ENCODE data around the gene DRAP1.
"Not testable (repeated sequence)": the region's sequence is repeated elsewhere in the genome, so short reads cannot be mapped to it uniquely, and the experiment has no call there.

The DRAP1 gene

GRCh38 chr11:65934014-65934413 lies 14.8 kb downstream of the DRAP1 start:
- DNase-seq: no peak

GRCh38 chr11:65937766-65938165 lies 18.5 kb downstream of the DRAP1 start:
- no peak for DNase-seq

GRCh38 chr11:65941720-65942310 lies 22.6 kb downstream of the DRAP1 start:
- no peak for DNase-seq

DNA sequence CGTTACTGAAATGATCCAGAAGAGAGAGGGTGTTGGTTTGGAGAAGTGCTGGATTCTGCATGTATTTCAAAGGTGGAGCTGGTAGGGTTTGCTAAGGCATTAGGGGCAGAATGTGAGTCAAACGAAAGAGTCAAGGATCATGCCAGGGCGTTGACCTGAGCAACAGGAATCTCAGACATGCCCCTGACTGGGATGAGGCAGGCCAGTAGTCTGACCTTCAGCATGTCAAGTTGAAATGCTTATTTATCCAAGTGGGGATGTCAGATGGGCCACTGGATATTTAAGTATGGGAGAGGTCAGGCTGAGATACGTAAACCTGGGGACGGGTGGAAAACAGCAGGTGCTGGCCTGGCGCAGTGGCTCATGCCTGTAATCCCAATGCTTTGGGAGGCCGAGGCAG lies 23.3 kb downstream of the DRAP1 start:
- no peak for DNase-seq

DNA sequence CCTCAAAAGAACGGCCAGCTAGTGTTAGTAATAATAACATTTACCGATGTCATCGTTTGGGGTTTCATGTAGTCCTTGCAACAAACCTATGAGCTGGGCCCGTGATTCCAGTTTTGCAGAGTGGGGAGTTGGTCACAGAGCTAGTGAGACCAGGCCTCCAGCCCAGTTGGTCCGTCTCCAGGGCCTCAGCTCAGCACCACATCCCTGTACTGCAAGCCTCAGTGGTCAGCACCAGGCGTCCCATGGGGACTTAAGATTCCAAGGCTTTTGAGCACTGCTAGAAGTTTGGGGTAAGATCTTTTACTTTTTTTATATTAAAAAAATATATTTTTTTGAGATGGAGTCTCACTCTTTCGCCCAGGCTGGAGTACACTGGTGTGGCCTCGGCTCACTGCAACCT lies 25.0 kb downstream of the DRAP1 start:
- no peak for DNase-seq

DNA sequence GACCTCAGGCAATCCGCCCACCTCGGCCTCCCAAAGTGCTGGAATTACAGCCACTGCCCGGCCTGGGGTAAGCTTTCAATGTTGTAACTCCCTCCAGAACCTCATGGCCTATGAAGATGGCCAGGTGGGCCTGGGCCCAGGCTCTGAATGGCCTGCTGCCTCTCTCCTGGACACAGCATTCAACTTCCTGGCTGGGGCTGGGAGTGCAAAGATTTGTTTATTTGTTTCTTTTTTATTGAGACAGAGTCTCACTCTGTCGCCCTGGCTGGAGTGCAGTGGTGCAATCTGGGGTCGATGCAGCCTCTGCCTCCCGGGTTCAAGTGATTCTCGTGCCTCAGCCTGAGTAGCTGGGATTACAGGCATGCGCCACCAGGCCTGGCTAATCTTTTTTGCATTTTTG lies 25.5 kb downstream of the DRAP1 start:
- no peak for DNase-seq

- DNase-seq: no peak
Measured at GRCh38 chr11:65945430-65945911, 26.2 kb downstream of the DRAP1 start, which contains the start of gene TSGA10IP. TSS of gene TSGA10IP (plus strand) at chr11:65945480. CDS start at chr11:65945676, 196 bp downstream.

DNA sequence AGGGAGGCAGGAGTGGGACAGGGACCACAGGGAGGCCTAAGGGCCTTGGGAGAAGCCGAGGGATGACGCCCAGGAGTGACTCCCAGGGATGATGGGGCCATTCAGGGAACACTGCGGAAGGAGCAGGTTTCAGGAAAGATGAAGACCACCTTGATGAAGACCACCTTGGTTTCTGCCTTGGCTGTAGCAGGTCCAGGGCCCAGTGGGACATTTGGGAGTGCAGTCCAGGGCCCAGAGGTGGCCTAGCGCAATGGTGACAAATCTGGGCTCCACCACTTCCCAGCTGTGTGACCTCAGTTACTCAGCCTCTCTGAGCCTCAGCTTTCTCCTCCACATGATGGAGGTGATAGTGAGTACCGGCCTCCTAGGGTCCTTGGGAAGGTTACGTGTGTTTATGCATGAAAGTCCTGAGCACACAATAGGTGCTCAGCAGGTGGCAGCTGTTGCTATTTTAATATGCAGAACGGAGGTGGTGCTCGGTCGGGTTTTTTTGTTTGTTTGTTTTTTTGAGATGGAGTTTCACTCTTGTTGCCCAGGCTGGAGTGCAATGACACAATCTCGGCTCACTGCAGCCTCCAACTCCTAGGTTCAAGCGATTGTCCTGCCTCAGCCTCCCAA lies 26.8 kb downstream of the DRAP1 start:
- no peak for DNase-seq

DNA sequence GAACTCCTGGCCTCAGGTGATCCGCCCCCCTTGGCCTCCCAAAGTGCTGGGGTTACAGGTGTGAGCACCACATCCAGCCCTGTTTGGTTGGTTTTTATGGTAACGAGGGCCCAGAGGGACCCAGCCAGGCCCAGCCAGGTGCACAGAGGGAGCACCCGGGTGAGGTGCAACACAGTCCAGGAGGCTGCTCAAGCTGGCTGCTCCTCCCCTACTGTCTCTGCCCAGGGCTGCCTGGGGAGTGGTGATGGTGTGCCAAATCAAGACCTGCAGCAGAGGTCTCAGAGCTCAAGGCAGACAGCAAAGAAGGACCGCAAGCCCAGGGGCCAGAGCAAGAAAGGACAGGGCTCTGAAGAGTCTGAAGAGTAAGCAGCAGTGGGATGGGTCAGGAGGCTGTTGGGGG lies 27.4 kb downstream of the DRAP1 start:
- no peak for DNase-seq

GRCh38 chr11:65947133-65947532 lies 27.9 kb downstream of the DRAP1 start:
- DNase-seq: no peak

DNA sequence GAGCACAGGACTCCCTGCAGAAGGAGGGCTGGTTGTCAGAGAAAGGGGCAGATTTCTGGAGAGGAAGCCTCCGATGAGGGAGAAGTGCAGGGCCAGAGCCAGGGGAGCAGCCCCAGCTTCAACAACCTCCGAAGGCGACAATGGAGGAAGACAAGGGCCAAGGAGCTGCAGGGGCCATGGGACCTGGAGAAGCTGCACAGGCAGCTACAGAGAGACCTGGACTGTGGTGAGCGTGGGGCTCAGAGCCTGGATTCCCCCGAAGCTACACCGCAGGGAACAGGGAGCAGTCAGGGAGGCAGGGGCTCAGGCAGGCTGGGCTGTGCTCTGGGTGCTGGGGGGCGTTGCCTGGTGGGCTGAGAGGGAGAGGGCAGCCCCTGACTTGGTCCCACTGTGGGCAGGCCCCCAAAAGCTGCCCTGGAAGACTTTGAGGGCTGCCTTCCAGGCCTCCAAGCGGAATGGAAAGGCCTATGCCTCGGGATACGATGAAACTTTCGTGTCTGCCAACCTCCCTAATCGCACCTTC lies 28.4 kb downstream of the DRAP1 start:
- no peak for DNase-seq

DNA sequence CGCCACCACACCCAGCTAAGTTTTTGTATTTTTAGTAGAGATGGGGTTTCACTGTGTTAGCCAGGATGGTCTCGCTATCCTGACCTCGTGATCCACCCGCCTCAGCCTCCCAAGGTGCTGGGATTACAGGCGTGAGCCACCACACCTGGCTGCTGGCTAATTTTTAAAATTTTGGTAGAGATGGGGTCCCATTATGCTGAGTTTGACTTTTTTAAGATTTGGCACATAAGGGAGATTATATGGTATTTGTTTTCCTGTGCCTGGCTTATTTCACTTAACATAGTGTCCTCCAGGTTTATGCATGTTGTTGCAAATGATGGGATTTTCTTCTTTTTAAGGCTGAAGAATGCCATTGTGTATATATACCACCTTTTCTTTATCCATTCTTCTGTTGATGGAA lies 31.5 kb downstream of the DRAP1 start:
- DNase-seq: not testable (repeated sequence)

GRCh38 chr11:65951641-65952040 lies 32.4 kb downstream of the DRAP1 start:
- DNase-seq: not testable (repeated sequence)

DNA sequence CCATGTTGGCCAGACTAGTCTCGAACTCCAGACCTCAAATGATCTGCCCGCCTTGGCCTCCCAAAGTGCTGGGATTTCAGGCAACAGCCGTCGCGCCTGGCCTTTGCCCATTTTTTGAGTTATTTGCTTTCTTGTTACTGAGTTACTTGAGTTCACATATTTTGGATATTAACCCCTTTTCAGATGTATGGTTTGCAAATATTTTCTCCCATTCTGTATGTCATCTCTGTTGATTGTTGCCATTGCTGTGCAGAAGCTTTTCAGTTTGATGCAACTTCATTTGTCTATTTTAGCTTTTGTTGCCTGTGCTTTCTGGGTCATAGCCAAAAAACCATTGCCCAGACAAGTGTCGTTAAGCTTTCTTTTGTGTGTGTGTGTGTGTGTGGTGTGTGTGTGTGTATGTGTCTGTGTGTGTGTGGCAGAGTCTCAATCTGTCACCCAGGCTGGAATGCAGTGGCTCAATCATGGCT lies 32.9 kb downstream of the DRAP1 start:
- no peak for DNase-seq

- DNase-seq: no peak
Measured at GRCh38 chr11:65953471-65953870, 34.2 kb downstream of the DRAP1 start.

DNA sequence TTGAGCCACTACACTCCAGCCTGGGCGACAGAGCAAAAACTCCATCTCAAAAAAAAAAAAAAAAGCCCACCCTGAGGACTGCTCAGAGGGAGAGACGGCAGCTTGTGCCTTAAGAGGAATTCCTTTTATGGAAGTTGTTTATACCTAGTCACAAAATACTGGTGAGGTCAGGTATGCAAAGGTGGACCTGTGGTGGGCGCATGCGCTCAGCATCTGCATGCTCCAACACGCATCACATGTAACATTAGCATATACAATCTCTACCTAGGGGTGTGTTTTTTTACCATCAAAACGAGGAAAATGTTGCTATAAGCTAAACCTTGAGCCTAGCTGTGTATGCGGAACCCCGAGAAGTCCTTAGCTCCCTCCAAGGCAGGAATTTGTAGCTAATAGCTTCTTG lies 35.5 kb downstream of the DRAP1 start:
- DNase-seq: no peak

DNA sequence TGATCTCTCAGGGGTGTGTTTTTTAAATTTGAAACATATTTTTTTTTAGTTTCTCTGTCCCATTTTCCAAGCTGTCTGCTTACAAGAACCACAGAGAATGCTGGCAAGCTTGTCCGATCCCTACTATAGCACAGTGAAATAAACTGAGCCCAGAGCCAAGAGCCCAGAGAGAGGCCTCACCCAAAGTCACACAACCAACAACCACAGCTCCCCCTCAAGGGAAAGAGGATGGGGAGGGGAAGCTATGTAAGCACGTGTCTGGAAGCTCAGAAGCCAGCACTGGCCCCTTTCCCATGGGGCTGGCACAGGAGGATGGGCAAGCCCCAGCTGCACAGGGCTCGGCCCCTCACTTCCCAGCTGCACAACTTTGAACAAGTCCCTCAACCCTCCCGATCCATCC lies 39.1 kb downstream of the DRAP1 start:
- no peak for DNase-seq

DNA sequence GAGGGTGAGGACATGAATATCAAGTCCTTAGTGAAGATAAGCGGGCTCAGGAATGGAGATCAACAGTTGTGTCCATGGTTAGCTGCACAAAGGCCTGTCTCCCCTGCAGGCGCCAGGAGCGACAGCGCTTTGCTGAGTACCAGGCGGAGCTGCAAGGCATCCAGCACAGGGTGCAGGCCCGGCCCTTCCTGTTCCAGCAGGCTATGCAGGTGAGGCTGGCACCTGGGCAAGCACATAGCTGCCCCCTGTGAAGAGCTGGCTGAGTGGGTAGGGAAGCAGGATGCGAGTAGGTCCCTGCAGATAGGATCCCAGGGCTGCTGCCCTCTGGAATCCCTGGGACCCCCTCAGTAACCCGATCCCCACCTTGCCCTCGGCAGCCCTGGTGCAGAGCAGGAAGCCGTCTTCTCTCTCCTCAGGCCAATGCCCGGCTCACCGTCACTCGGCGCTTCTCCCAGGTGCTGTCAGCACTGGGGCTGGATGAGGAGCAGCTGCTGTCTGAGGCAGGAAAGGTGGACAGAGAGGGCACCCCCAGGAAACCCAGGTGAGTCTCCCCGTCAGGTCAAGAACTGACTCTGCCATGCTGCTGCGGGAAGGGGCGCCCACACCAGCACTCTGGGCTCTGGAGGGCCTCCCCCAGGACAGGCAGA lies 39.7 kb downstream of the DRAP1 start:
- DNase-seq: no peak

GRCh38 chr11:65960824-65961266 lies 41.6 kb downstream of the DRAP1 start:
- no peak for DNase-seq

- DNase-seq: peak; percentile 97
Measured at GRCh38 chr11:65961267-65962140, 42.3 kb downstream of the DRAP1 start, which contains the start of gene SART1. TSS of gene SART1 (plus strand) at chr11:65961734. CDS start at chr11:65961781, 47 bp downstream.

GRCh38 chr11:65962141-65962564 lies 42.9 kb downstream of the DRAP1 start:
- no peak for DNase-seq

- no peak for DNase-seq
Measured at GRCh38 chr11:65964906-65965305, 45.7 kb downstream of the DRAP1 start.
